NCI-H524 treated with DMSO at 0.1 percent for 48 hours (cell line): ENCODE data around the gene ZFYVE28.
"Not testable (repeated sequence)": the region's sequence is repeated elsewhere in the genome, so short reads cannot be mapped to it uniquely, and the experiment has no call there.

Source experiments
- DNase-seq: peaks from one replicate; lab custom pipeline; 2025; lab: John Stamatoyannopoulos, UW

The ZFYVE28 gene

DNA sequence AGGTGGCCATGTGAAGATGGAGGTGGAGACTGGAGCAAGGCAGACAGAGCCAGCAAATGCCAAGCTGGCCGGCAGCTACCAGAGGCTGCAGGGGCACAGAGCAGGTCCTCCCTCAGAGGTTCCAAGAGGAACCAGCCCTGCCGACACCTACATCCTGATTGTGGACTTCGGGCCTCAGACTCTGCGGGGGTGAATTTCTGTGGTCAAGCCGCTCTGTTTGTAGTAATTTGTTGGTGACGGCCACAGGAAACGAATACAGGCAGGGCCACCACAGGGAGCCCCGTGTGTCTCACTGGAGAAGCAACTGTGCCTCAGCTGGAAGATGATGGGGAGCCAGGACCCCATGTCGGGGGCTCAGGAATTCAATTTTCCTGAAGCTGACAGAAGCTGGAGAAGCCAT is 28.3 kb downstream of the ZFYVE28 start:
- no peak for DNase-seq

DNA sequence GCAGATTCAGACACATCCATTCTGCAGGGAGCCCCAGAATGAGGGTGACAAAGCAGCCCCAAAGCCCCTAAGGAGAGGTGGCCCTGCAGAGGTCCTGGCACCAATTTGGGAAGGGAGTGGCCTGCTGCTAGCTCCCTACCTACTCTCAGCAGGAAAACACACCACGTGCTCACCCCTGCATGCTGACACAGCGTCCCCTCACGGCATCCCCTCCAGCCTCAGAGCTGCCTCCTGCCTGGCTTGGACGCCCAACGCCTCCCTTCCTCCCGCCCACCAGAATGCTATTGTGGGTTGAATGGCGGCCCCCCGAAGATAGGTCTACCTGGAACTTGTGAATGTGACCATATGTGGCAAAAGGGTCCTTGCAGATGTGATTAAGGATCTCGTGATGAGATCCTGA is 28.8 kb downstream of the ZFYVE28 start:
- DNase-seq = no peak

DNA sequence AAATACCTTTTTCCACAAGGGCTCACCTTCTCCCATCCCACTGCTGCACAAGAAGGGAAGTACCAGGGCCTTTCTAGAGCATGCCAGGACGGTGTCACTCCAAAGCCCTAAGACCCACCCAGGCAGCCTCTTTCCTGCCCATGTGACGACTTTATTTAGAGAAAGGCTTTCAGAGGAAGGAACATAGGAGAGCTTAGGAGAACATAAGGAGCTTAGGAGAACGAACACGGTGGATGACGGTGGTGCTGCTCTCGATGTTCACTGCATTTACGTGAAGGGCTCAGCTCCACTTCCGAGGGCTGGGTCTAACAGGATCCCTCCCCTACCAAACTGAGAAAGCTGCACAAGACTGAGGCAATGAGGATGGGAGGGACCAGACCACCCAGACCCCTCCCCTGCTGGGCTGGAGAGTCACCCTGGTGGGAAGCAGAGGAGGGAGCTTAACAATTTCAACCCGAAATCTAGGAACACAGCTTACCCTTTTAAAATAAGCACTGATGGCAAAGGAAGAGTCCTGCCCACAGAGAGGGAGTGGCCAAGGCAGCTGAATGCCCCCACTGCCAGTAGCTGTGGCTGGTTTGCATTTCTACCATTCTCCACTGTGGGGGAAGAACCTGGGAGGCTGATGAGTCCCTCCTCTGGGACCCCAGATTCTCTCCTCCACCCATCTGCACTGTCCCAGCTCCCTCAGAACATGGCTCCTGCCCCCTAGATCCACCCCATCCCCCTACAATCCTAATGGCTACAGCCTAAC is 29.8 kb downstream of the ZFYVE28 start:
- DNase-seq = no peak

DNA sequence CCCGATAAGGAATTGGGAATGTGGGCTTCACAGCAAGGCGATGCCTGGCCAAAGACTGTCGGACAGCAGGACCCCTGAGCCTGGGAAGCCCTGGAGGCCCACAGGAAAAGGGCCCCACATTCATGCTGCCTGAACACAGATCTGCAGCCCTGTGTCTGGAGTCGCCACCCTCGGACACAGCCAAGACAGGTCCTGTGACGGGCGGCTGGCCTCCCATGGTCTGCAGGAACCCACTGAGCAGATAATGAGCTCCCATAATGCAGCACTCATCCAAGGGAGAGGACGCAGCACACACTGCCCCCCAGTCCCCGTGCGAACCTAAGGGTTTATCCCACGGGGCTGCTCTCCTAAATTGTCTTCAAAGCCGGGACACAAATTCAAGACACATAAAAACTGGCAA is 30.6 kb downstream of the ZFYVE28 start:
- DNase-seq = no peak

DNA sequence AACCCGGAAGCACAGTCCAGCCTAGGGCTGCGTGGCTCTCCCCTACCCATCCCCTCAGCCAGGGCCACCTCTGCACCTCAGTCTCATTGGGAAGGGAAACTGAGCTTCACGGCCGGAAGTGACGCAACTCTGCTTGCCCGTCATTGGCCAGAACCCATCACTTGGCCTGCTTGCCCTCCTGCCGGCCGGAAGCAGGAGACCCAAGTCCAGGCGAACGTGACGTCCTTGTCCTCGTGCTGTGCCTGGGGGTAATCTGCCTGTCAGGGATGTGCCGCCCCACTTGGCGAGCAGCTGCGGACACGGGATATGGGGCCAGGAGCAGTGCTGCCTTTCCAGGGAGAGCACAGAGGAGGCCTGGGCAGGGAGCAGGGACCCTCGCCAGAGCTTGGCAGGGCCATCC is 31.2 kb downstream of the ZFYVE28 start:
- DNase-seq = no peak

DNA sequence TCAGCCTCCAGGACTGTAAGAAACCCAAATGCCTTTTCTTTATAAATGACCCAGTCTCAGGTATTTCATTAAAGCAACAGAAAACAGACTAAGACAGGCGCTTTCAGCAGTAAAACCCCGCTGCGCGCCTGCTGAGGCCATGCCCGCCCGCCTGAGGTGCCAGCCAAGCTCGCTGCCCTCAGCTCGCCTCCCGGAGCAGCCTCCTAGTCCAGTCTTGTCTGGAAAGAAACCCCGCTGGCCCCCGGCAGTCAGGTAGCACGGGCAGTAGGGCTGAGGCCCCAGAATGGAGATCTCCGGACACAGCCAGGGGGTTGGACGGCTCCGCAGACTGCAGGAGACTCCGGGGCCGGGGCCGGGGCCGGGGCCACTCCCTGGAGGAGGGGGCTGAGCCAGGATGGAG is 31.7 kb downstream of the ZFYVE28 start:
- DNase-seq = no peak

DNA sequence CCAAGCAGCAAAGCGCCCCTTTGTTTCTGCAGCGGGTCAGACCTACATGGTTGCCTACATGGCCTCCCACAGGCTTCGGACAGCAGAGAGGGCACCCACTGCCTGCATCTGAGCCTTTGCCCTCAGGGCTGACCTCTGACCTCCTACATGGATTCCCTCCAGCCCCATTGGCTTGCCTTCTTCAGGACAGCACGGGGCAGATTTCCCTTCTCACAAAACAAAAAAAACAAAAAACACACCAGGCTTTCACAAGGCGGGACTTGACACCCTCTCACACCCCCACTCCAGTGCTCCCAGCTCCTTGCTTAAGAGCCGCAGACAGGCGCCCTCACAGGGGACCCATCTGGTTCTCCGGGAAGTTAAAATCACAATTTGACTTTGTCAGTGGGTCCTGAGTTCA is 32.9 kb downstream of the ZFYVE28 start:
- no peak for DNase-seq

DNA sequence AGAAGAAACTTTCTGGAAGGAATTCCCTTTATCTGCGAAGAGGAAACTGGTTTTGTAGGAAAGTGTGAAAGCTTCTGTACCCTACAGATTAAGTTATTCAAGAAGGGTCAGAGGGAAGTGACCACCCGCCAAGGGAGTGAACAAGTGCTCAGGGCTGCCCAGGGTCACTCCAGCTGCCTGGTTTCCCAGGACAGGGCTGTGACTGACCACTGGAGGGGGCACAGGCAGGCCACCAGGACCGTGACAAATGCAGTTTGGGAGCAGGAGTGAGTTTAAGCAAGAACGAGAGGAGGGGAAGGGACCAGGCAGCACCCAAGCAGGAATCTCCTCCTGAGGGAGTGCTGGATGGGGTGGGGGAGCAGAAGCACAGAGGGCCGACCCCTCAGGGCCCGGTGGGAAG is 34.2 kb downstream of the ZFYVE28 start:
- DNase-seq = no peak

DNA sequence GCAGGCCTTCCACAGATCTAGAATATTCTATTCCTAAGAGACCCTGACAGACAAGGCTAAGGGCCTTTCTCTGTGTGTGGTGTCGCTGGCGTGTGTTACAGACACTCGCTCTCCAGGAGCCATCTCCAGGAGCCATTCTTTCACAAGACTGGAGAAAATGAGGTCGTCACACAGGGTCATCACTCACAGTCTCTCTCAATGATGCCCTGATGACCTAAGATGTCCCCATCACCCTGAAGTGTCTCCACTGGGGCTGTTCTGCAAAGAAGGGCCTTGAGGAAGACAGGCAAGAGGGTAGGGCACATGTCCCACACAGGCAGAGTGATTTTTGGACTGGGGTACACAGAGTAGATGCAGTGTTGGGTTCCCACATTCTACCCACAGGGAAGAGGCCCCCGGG is 34.7 kb downstream of the ZFYVE28 start:
- DNase-seq = no peak

DNA sequence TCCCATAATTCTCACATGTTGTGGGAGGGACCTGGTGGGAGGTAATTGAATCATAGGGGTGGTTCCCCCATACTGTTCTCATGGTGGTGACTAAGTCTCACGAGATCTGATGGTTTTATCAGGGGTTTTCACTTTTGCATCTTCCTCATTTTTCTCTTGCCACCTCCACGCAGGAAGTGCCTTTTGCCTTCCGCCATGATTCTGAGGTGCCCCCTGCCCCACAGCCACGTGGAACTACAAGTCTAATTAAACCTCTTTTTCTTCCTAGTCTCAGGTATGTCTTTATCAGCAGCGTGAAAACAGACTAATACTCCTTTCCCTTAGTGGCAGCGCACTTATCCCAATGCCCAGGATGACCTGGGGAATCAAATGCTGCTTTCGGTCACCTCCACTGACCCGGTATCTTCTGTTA is 35.2 kb downstream of the ZFYVE28 start:
- DNase-seq = not testable (repeated sequence)

DNA sequence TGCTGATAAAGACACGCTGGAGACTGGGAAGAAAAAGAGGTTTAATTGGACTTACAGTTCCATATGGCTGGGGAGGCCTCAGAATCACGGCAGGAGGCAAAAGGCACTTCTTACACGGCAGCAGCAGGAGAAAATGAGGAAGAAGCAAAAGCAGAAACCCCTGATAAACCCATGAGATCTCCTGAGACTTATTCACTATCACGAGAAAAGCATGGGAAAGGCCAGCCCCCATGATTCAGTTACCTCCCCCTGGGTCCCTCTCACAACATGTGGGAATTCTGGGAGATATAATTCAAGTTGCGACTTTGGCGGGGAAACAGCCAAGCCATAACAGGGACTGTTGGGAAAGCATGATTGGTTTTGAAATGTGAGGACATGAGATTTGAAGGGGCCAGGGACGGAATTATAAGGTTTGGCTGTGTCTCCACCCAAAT is 35.7 kb downstream of the ZFYVE28 start:
- not testable (repeated sequence) for DNase-seq

DNA sequence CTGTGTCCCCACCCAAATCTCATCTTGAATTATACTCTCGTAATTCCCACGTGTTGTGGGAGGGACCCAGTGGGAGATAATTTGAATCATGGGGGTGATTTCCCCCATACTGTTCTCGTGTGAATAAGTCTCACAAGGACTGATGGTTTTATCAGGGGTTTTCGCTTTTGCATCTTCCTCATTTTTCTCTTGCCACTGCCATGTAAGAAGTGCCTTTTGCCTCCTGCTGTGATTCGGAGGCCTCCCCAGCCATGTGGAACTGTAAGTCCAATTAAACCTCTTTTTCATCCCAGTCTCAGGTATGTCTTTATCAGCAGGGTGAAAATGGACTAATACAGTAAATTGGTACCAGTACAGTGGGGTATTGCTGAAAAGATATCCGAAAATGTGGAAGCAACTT is 37.9 kb downstream of the ZFYVE28 start:
- DNase-seq = not testable (repeated sequence)

DNA sequence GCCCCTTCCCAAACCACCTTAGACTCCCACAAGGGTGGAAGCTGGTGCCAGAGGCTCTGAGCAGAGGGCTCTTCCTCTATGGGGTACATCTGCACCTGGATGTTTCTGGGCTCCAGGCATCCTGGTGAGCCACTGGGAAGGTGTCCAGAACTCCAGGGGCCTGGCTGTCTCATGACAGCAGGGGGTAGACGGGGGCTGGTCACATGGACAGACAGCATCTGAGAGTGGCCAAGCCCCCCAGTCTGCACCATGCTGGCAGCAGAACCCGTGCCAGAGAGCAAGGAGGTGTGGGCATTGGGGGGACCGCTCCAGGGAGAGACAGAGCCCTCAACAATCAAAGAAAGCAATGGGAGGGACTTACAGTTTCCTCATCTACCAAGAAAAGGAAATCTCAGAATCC is 39.5 kb downstream of the ZFYVE28 start:
- no peak for DNase-seq

DNA sequence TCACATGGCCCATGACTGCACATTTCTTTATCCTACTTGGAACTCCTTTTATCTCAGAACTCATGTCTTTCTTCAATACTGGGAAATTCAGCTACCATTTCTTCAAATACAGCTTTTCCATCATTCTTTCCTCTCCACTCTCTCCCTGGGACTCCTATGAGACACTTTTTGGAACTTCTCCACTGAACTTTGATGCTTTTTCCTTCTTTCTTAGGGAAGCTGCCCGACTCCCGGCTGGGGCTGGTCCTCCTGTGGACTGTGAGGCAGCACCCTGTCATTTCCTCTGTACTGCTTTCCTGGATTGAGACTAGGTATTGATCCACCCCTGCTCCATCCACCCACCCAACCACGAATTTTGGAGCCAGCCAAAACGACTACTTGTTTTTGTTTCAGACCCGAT is 40.0 kb downstream of the ZFYVE28 start:
- no peak for DNase-seq

DNA sequence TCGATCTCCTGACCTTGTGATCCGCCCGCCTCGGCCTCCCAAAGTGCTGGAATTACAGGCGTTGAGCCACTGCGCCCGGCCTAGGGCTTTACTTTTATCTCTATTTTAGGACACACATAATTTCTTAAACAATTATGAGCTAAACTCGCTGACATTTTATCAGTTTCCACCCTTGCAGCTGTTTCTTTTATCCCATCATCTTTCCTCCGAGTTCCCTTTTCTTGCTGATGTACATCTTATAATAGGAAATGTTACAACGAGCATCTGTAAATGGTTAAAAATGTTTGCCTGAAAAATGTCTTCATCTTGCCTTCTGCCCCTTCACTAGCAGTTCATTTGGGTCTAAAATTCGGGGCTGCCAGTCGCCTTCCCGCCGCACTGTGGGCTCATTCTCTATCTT is 41.2 kb downstream of the ZFYVE28 start:
- DNase-seq = no peak

DNA sequence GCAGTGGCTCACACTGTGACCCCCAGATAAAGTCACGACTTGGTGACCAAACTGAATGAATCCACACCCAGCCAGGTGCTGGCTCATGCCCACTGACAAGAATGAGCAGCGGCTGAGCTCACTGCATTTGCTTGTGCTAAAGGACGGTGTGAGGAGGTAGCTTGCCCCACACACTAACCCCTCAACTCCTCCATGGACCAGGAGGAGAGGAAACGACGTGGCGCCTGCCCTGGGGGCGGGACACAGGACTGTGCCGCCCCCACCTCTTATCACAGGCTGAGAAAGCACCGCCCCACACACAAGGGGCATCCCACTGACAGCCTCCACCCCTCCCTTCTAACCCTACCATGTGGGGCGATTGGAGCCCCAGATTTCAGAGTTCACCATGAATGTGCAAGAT is 43.0 kb downstream of the ZFYVE28 start:
- DNase-seq = no peak

DNA sequence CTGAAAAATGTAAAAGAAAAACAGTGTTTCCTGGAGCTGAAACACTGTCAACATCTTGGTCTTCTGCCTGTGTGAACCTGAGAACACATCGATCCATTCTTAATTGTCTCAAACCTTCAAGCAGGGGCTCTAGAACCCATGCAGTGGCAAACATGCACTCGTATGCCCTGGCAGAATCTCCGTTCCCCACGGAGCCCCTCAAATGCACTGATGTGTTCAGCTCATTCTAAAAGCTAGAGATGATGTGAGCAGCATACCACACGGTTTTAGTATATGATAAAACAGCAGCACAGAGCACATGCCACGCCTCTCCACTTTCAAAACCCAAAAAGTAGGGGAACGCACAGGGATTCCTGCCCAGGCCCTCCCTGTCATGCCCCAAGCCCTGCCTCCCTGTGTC is 44.9 kb downstream of the ZFYVE28 start:
- no peak for DNase-seq

DNA sequence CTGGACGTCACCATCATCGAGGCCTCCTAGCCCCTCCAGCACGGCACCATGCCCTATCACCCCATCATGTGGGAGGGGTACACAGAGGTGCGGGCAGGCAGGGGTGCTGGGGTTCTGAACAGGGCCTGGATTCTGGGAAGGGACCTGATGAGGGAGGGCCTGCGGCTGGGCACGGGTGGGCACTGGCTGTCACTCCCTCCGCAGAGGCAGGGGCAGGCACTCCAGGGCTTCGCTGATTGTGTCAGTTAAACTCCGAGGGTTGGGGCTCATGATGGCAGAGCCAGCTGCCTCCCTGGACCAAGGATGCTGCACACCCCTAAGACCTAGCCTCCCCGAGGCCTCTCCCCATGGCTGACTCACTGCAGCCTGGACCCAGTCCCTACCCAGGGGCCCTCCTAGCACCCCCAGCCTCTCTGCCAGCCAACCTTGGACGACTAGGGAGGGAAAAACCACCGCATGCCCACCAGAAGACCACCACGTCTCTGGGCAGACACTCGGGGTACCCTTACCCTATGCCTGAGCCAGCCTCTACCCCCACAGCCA is 45.9 kb downstream of the ZFYVE28 start:
- DNase-seq = no peak

DNA sequence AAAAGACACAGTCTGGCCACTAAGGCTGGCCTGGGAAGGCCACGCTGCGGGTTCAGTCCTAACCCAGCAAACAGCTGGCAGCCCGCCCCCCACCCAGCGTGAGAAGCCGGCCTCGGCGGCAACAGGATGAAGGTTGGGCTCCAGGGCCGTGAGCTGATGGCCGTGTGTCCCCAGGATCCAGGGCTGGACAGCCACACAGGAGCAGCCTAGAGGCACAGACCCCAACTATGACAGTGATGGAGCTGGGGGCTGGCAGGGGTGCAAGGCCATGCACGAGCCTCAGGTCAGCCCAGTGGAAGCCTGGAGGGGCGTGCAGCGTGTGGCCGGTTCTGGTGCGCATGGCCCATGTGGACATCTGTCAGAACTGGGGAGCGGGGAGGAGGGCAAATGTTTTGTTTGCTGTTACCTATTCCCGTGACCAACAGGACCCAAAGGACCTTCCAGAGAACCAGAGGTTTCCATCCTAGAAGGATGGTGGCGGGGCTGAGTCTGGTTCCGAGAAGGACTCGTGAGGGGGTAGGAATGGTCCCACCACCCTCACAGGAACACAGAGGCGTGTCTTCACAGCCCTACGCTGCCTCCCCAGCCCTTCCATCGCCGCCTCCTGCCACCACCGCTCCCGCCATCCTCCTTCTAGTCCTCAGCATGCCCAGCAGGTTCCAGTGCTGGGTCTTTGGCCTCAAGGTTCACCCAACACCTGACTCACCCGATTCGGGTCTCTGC is 46.5 kb downstream of the ZFYVE28 start:
- no peak for DNase-seq

DNA sequence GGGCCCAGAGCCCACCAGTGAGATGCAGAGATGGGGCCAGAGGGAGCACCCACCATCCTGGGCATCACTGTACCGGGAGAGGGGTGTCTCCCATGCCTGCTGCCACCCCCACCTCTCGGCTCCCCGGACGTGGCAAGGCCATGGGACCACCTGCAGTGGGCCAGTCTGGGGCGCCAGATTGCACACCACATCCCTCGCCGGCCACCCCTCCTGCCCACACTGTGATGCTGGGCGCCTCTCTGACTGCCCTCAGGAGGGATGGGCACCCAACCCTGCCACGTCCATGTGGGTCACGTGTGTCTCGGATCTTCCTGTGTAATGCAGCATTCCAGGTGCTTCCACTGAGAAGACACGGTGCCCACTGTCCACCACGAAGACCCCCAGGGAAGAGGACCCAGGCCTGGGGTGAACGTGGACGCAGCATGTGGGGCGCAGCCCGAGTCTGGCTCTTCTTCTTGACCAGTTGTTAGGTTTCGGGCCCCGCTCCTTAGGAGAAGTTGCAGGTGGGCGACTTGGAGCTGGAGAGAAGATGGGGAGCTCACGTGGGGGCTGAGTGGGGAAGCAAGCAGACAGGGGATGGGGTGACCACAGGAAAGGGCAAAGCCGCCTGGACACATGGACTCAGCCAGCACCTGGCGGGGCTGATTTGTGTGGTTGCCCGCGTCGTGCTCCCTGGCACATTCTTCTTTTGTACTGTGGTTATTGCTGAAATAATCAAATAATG is 47.7 kb downstream of the ZFYVE28 start:
- no peak for DNase-seq

DNA sequence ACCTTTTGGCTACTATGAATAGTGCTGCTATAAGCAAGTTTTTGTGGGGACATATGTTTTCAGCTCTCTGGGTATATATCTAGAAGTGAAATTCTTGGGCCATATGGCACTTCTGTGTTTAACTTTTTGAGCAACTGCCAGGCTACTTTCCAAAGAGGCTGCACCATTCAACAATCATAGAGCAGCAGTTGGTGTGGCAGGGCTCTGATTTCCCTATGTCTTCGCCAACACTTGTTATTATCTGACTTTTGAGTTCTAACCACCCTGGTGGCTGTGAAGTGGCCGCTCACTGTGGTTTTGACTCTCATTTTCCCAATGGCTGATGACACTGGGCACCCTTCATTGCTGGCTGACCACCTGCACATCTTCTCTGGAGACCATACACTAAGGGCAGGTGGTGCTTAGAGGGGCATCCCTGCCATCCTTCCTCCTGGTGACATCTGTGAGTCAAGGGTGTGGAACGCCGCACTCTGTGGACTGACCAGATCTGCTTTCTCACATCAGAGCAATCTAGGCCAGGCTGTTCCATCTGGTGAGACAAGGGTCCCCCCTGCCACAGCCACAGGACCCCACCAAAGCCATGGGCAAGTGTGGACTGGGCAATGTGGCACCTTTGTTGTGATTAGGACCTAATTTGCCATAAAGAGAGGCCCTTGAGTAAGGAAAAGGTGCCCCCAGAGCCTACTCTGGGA is 49.6 kb downstream of the ZFYVE28 start:
- DNase-seq = no peak

DNA sequence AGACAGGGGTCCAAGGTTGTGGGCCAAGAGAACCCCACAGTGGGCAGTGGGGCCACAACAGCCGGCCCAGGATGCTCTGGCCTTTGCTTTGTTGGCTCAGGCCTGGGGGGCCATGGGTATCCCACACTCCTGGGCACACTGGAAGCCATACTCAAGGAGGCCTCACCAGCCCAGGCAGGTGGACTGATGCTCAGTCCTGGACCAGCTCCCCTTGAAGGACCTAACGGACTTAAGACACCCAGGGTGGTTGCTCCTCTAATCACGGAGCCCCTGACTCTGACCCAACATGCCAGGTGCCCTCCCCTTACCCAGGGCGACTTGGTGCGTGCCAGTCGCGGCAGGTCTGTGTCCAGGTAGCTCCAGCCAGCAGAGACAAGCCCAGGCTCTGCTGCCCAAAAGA is 50.8 kb downstream of the ZFYVE28 start:
- DNase-seq = no peak
